Breast epithelium (tissue), 3 donors: ENCODE results near the gene LDHB.

Experiments used
- CTCF ChIP-seq, 3 donors: fragments of 450-650 bp; IDR thresholded peaks; one replicate each; pipeline ENCODE4 v1.5.1; 2016 to 2017; ENCODE audit warnings: antibody characterized with exemption in 3 of 3, mild to moderate bottlenecking in 3 of 3, moderate library complexity in 3 of 3
- POLR2A ChIP-seq: fragments of 450-650 bp; IDR thresholded peaks from one replicate; pipeline ENCODE4 v1.6.1; 2016; ENCODE audit warnings: antibody characterized with exemption, mild to moderate bottlenecking, moderate library complexity
- POLR2AphosphoS5 ChIP-seq, 3 donors: sonication (generic); formaldehyde crosslinking; IDR thresholded peaks; one replicate each; pipeline ENCODE4 v1.6.1; 2017; ENCODE audit warnings: antibody characterized with exemption in 3 of 3

- TF ChIP-seq CTCF (IDR thresholded peaks at IDR 0.05) (no peak), POLR2A (no peak), POLR2AphosphoS5 (IDR thresholded peaks at IDR 0.05) (no peak)
Measured at GRCh38 chr12:21618566-21618965, 39.1 kb downstream of the LDHB start.
